ENCODE data around the gene ATOSA. TPM values are rescaled to one million over a fixed set of nuclear protein-coding genes. Genes with fewer than 3 reads are reported as not detected.

ATOSA gene
- total and polyA plus RNA-seq, 2 of the 8 experiments (the other 6 are each of a cell fraction or from before 2014, with no cell fraction given): 4.6 to 7.9 TPM

DNA sequence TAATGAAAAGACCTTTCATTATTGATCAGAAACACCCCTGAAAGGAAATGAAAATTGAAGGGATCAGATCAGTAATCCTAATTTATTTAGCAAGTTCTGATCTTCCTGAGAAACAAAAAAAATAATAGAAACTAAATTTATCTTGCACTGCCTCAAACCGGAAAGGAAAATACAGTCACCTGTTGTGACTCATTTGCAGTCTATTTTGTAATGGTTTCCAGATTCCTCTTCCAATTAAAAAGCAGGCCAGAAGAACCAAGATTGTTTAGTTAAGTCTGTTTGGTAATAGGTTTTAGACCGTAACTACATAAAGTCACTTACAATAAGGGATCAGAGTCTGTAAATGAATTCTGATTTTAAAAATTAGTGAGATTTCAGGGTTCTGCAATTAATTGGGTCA is 49.7 kb upstream of the ATOSA start:
- DNase-seq (ENCODE audit: low read depth in 1 of 2, low spot score in 2 of 2) (no peak), FAIRE-seq (no peak)
- no peak overlapping the region for H4K8ac ChIP-seq (ENCODE audit: extremely low read depth, insufficient read depth, low read length)
- H3K4me3 ChIP-seq (ENCODE audit: extremely low read depth in 1 of 4, insufficient read depth in 2 of 4, low read depth in 3 of 4, low read length in 4 of 4): no peak overlapping the region
- no peak overlapping the region for H3K18ac ChIP-seq (ENCODE audit: extremely low read depth, low read length)
- H3K27ac ChIP-seq (ENCODE audit: low read depth, low read length): no peak overlapping the region
- no peak overlapping the region for H2AFZ ChIP-seq (ENCODE audit: low read length)
- H4K91ac ChIP-seq (replicated peaks; ENCODE audit: insufficient read length, low read length): no peak overlapping the region
- H3K56ac ChIP-seq (replicated peaks; ENCODE audit: insufficient read length, low read depth, low read length): no peak overlapping the region
- no peak overlapping the region for H4K5ac ChIP-seq (ENCODE audit: insufficient read length, low read depth, low read length)
- no peak overlapping the region for H3K9ac ChIP-seq (replicated peaks in 1 of 4; ENCODE audit: extremely low read depth in 1 of 4, low read depth in 3 of 4, low read length in 3 of 4)
- no peak overlapping the region for H2BK120ac ChIP-seq (replicated peaks; ENCODE audit: low read depth, low read length)
- CTCF ChIA-PET (ENCODE audit: partially characterized antibody): interaction anchor here (0.7 to 1.5 kb wide), 2 partner anchors 472 to 512 kb away, joined by 3 to 4 read pairs; no protein-coding TSS in a partner anchor
- WGBS, 2 experiments (ENCODE audit: extremely low coverage in 1 of 2, insufficient coverage in 1 of 2, insufficient read length in 1 of 2, insufficient replicate concordance in 2 of 2, low coverage in 1 of 2, low lambda C conversion rate in 2 of 2, missing lambda C conversion rate in 1 of 2): 91% methylated on average over 2 of the region's 2 CpGs; no CpG with 5 or more reads in 1 of the 2 experiments
- H3K23me2 ChIP-seq (ENCODE audit: low read depth, low read length): no peaks in the 10 kb centered on the region
- no peaks in the 10 kb centered on the region for H4K20me1 ChIP-seq (replicated peaks in 1 of 2; ENCODE audit: control insufficient read depth in 1 of 2, insufficient read depth in 2 of 2, low read length in 2 of 2)
- no peaks in the 10 kb centered on the region for H3K27me3 ChIP-seq (replicated peaks in 1 of 4; ENCODE audit: control insufficient read depth in 3 of 4, extremely low read depth in 1 of 4, insufficient read depth in 3 of 4, low read length in 3 of 4)
- no peak overlapping the region for H2BK12ac ChIP-seq (ENCODE audit: low read depth, low read length)
- H2BK15ac ChIP-seq (ENCODE audit: low read length): no peak overlapping the region
- H2AK5ac ChIP-seq (ENCODE audit: low read depth, low read length): no peak overlapping the region
- H3K23ac ChIP-seq (ENCODE audit: insufficient read length): no peak overlapping the region
- no peak overlapping the region for H3K4me2 ChIP-seq (ENCODE audit: insufficient read depth in 1 of 2, low read depth in 2 of 2, low read length in 2 of 2)
- no peak overlapping the region for H2BK5ac ChIP-seq (ENCODE audit: low read depth, low read length)
- no peaks in the 10 kb centered on the region for H3K79me2 ChIP-seq (ENCODE audit: control insufficient read depth in 1 of 2, insufficient read depth in 2 of 2, low read length in 2 of 2)
- no peak overlapping the region for H3K14ac ChIP-seq (ENCODE audit: insufficient read length)
- H3K9me3 ChIP-seq (ENCODE audit: insufficient read depth in 2 of 2, low read depth in 1 of 2, low read length in 1 of 2): no peaks in the 10 kb centered on the region
- H2BK20ac ChIP-seq (ENCODE audit: low read length): no peak overlapping the region
- H3K36me3 ChIP-seq (ENCODE audit: control insufficient read depth in 2 of 4, insufficient read depth in 4 of 4, low read length in 3 of 4): no peaks in the 10 kb centered on the region
- no peaks in the 10 kb centered on the region; the same call in 1 of the 2 replicates for H3K79me1 ChIP-seq (ENCODE audit: low read depth, low read length)
- H3K4ac ChIP-seq (replicated peaks; ENCODE audit: insufficient read length, low read depth, low read length): no peak overlapping the region
- peaks cover 0 to 6% (median 1%) of the 10 kb centered on the region in 4 experiments; a peak in 4 of 7 replicates for H3K4me1 ChIP-seq (replicated peaks in 1 of 4; ENCODE audit: control insufficient read depth in 3 of 4, insufficient read depth in 4 of 4, low read length in 3 of 4)
- POLR2A ChIA-PET (ENCODE audit: partially characterized antibody): interaction anchor here (0.7 to 0.8 kb wide), 2 partner anchors 170 to 554 kb away, joined by 3 read pairs; no protein-coding TSS in a partner anchor
- no peak for TF ChIP-seq RBBP5 (IDR thresholded peaks at IDR 0.05; ENCODE audit: borderline replicate concordance, low read depth, low read length)
- TF ChIP-seq POLR2A (IDR thresholded peaks at IDR 0.05; ENCODE audit: control extremely low read depth in 1 of 2, low read depth in 2 of 2, low read length in 2 of 2): no peak
- TF ChIP-seq SP4 (IDR thresholded peaks at IDR 0.05; ENCODE audit: low read length): no peak
- TF ChIP-seq, protein P1, sequence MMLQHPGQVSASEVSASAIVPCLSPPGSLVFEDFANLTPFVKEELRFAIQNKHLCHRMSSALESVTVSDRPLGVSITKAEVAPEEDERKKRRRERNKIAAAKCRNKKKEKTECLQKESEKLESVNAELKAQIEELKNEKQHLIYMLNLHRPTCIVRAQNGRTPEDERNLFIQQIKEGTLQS (IDR thresholded peaks at IDR 0.05; ENCODE audit: insufficient read depth, low read depth, low read length): no peak
- no peak for TF ChIP-seq SIRT6 (IDR thresholded peaks at IDR 0.05; ENCODE audit: low read length)
- no peak for TF ChIP-seq RFX5 (IDR thresholded peaks at IDR 0.05; ENCODE audit: borderline replicate concordance, low read depth, low read length)
- TF ChIP-seq RNF2 (IDR thresholded peaks at IDR 0.05; ENCODE audit: borderline replicate concordance, low read depth, low read length, missing control alignments, poor library complexity, severe bottlenecking): no peak
- no peak for TF ChIP-seq ZNF274 (IDR thresholded peaks at IDR 0.05; ENCODE audit: borderline replicate concordance, extremely low read depth, low read length)
- no peak for TF ChIP-seq PHF8 (conservative IDR thresholded peaks at IDR 0.05; ENCODE audit: low read depth, low read length)
- TF ChIP-seq NRF1 (IDR thresholded peaks at IDR 0.05; ENCODE audit: low read depth, low read length): no peak
- no peak for TF ChIP-seq GABPA (IDR thresholded peaks at IDR 0.05; ENCODE audit: borderline replicate concordance, insufficient read depth, low read length)
- no peak for TF ChIP-seq SIX5 (IDR thresholded peaks at IDR 0.05; ENCODE audit: low read depth, low read length)
- TF ChIP-seq TEAD4 (IDR thresholded peaks at IDR 0.05; ENCODE audit: low read depth, low read length): no peak
- no peak for TF ChIP-seq HDAC2 (IDR thresholded peaks at IDR 0.05; ENCODE audit: borderline replicate concordance in 1 of 2, low read depth in 2 of 2, low read length in 2 of 2)

All from H1 (cell line).